HL-60 (cell line): ENCODE measurements around the gene THSD1.

Experiments
- CTCF ChIP-seq: IDR thresholded peaks from one replicate; pipeline ENCODE4 v1.5.1; 2011; ENCODE audit warnings: low read length, control low read depth, inconsistent platforms; ENCODE audit not compliant: insufficient read depth
- GABPA ChIP-seq: IDR thresholded peaks from 2 replicates; pipeline ENCODE4 v1.6.1; 2012; ENCODE audit warnings: low read depth
- POLR2AphosphoS5 ChIP-seq: IDR thresholded peaks from 2 replicates; pipeline ENCODE4 v1.6.1; 2012; ENCODE audit warnings: low read depth
- REST ChIP-seq: IDR thresholded peaks from 2 replicates; pipeline ENCODE4 v1.6.1; 2012; ENCODE audit warnings: low read depth; ENCODE audit not compliant: insufficient replicate concordance

- TF ChIP-seq CTCF (no peak), POLR2AphosphoS5 (no peak), GABPA (no peak), REST (no peak)
Measured at GRCh38 chr13:52356327-52356726, 49.6 kb downstream of the THSD1 start.
